Panc1 (cell line): ENCODE measurements around the gene HOXC9. TPM values are rescaled to one million over a fixed set of nuclear protein-coding genes. Genes with fewer than 3 reads are reported as not detected.

ENCODE experiments used
- ATAC-seq: fragments of 200-7000 bp; cut with Tn5 transposase; 2 replicates; pipeline ENCODE4 v1.9.1; 2020; ENCODE audit warnings: mild to moderate bottlenecking, moderate library complexity
- BruUV-seq: library from RNA; stranded (reverse); fragments of 400-500 nt; replicated peaks from 2 replicates; lab custom pipeline; 2021; lab: Mats Ljungman, UMichigan
- CTCF ChIA-PET: fragments of 300-600 bp; sonication (Branson Sonifier 250); formaldehyde crosslinking; loops from one replicate; lab custom pipeline; 2022; ENCODE audit warnings: antibody characterized with exemption; lab: Charles Lee
- POLR2A ChIA-PET: fragments of 300-600 bp; sonication (Branson Sonifier 250); formaldehyde crosslinking; loops from one replicate; lab custom pipeline; 2022; ENCODE audit warnings: antibody characterized with exemption; lab: Charles Lee
- DNase-seq: peaks from one replicate; pipeline ENCODE4 v3.0.0-alpha.2; 2010; ENCODE audit warnings: low read depth, low spot score
- H3K27ac ChIP-seq: 2 replicates; pipeline ENCODE4 v1.5.1; 2011; ENCODE audit warnings: mild to moderate bottlenecking, low read length, inconsistent platforms
- H3K27me3 ChIP-seq: fragments of 200-500 bp; sonication (Bioruptor generic); 2 replicates; pipeline ENCODE4 v1.6.0; 2014; ENCODE audit warnings: low read length, inconsistent platforms; ENCODE audit not compliant: control insufficient read depth, insufficient read depth
- H3K36me3 ChIP-seq: fragments of 200-500 bp; sonication (Bioruptor generic); 2 replicates; pipeline ENCODE4 v1.5.1; 2014; ENCODE audit warnings: inconsistent platforms, mild to moderate bottlenecking, low read length, moderate library complexity; ENCODE audit not compliant: control insufficient read depth, insufficient read depth
- H3K4me1 ChIP-seq: 2 replicates; pipeline ENCODE4 v1.5.1; 2011; ENCODE audit warnings: inconsistent platforms, mild to moderate bottlenecking, low read length, moderate library complexity; ENCODE audit not compliant: control insufficient read depth, insufficient read depth
- H3K4me3 ChIP-seq, 2 experiments: 2 replicates each; pipeline ENCODE4 v1.5.1; 2011 to 2012; ENCODE audit warnings: low read depth in 2 of 2, low read length in 2 of 2, mild to moderate bottlenecking in 2 of 2, inconsistent platforms in 1 of 2, moderate library complexity in 1 of 2
- H3K9me3 ChIP-seq: fragments of 200-500 bp; sonication (Bioruptor generic); 2 replicates; pipeline ENCODE4 v1.5.1; 2014; ENCODE audit warnings: low read depth, mild to moderate bottlenecking, inconsistent platforms, low read length, moderate library complexity; ENCODE audit not compliant: control insufficient read depth, insufficient read depth
- POLR2AphosphoS5 ChIP-seq: IDR thresholded peaks from 2 replicates; pipeline ENCODE4 v1.6.1; 2012; ENCODE audit warnings: mild to moderate bottlenecking, low read depth, low read length, moderate library complexity
- SIN3A ChIP-seq: IDR thresholded peaks from 2 replicates; pipeline ENCODE4 v1.6.1; 2012; ENCODE audit warnings: low read depth, mild to moderate bottlenecking, low read length, moderate library complexity, borderline replicate concordance; ENCODE audit not compliant: insufficient read depth
- TCF7L2 ChIP-seq: IDR thresholded peaks from 2 replicates; pipeline ENCODE4 v1.6.1; 2011; ENCODE audit warnings: mild to moderate bottlenecking, low read depth, low read length, inconsistent platforms
- in situ Hi-C: cut with HindIII; loops from 2 replicates; pipeline ENCODE4 v1.10.0; 2016; ENCODE audit warnings: low sequenced_read_pairs, low pct_unique_long_range_greater_than_20kb
- intact Hi-C: fragments of 100-400 bp; cut with micrococcal nuclease; formaldehyde crosslinking; loops from one replicate; pipeline ENCODE4 v1.10.0; 2022; ENCODE audit not compliant: unreplicated experiment
- total RNA-seq: library from RNA; stranded (reverse); gene quantifications from one replicate; pipeline ENCODE4 v1.2.1, GENCODE V29; 2021; ENCODE audit not compliant: unreplicated experiment
- TF ChIP-seq, protein P1 (sequence below): fragments of 450-650 bp; IDR thresholded peaks from 2 replicates; pipeline ENCODE4 v1.5.1; 2017; ENCODE audit warnings: mild to moderate bottlenecking
- TF ChIP-seq, protein P2 (sequence below), 2 experiments: IDR thresholded peaks; 2 replicates each; pipeline ENCODE4 v1.6.1; 2011 to 2012; ENCODE audit warnings: low read depth in 2 of 2, control low read depth in 1 of 2, low read length in 1 of 2, mild to moderate bottlenecking in 1 of 2, moderate library complexity in 1 of 2; ENCODE audit not compliant: insufficient read depth in 1 of 2

HOXC9 gene
- total RNA-seq, 1 experiment from 2014 or later = 37.2 TPM

DNA sequence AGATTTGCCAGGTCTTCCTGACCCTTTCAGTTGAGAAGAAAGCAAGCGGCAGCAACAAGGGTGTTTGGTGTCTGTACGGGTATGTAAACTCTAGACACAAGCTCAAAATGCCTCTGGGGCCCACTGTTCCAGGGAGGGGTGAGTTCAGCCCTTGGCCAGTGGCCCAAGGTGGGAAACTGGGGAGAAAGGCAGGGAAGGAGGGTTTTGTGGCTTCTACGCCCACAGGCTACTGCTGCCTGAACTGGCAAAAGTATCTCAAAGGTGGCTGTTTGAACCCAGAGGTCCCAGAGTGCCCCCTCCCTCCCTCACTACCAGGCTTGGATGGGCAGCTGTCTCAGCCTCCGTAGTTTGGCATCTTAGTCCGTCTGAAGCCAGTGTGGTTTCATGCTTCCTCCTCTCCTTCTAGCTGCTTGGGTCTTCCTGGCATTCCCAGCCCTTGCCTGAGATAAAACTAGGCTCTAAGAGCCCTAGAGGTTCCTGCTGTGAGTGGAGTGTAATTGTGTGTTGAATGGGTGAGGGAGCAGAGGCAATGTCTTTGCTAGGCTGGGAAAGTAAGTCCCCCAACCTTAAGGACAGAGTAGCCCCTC, 38.4 kb downstream of the HOXC9 start:
- Histone ChIP-seq H3K9me3 (no peaks in the 10 kb centered on the region), H3K36me3 (no peaks in the 10 kb centered on the region), H3K4me3 (no peak overlapping the region; a peak in 2 of 4 replicates), H3K4me1 (peaks cover 95% of the 10 kb centered on the region), H3K27ac (peak overlapping the region; percentile 81), H3K27me3 (no peaks in the 10 kb centered on the region)
- intact Hi-C loops (no loop called here), in situ Hi-C loops (no loop called here)
- no TSS peak for BruUV-seq
- ChIA-PET POLR2A (no interaction called here), CTCF (interaction anchor here (0.6 kb wide), 1 partner anchor 12 kb away, joined by 4 read pairs; no protein-coding TSS in a partner anchor)
- TF ChIP-seq, protein P1, sequence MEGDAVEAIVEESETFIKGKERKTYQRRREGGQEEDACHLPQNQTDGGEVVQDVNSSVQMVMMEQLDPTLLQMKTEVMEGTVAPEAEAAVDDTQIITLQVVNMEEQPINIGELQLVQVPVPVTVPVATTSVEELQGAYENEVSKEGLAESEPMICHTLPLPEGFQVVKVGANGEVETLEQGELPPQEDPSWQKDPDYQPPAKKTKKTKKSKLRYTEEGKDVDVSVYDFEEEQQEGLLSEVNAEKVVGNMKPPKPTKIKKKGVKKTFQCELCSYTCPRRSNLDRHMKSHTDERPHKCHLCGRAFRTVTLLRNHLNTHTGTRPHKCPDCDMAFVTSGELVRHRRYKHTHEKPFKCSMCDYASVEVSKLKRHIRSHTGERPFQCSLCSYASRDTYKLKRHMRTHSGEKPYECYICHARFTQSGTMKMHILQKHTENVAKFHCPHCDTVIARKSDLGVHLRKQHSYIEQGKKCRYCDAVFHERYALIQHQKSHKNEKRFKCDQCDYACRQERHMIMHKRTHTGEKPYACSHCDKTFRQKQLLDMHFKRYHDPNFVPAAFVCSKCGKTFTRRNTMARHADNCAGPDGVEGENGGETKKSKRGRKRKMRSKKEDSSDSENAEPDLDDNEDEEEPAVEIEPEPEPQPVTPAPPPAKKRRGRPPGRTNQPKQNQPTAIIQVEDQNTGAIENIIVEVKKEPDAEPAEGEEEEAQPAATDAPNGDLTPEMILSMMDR = no peak
- TF ChIP-seq, protein P2, sequence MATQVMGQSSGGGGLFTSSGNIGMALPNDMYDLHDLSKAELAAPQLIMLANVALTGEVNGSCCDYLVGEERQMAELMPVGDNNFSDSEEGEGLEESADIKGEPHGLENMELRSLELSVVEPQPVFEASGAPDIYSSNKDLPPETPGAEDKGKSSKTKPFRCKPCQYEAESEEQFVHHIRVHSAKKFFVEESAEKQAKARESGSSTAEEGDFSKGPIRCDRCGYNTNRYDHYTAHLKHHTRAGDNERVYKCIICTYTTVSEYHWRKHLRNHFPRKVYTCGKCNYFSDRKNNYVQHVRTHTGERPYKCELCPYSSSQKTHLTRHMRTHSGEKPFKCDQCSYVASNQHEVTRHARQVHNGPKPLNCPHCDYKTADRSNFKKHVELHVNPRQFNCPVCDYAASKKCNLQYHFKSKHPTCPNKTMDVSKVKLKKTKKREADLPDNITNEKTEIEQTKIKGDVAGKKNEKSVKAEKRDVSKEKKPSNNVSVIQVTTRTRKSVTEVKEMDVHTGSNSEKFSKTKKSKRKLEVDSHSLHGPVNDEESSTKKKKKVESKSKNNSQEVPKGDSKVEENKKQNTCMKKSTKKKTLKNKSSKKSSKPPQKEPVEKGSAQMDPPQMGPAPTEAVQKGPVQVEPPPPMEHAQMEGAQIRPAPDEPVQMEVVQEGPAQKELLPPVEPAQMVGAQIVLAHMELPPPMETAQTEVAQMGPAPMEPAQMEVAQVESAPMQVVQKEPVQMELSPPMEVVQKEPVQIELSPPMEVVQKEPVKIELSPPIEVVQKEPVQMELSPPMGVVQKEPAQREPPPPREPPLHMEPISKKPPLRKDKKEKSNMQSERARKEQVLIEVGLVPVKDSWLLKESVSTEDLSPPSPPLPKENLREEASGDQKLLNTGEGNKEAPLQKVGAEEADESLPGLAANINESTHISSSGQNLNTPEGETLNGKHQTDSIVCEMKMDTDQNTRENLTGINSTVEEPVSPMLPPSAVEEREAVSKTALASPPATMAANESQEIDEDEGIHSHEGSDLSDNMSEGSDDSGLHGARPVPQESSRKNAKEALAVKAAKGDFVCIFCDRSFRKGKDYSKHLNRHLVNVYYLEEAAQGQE (IDR thresholded peaks at IDR 0.05; ENCODE audit: insufficient read depth in 1 of 2, low read depth in 2 of 2, low read length in 1 of 2) = no peak
- no peak for TF ChIP-seq TCF7L2
- TF ChIP-seq POLR2AphosphoS5 = no peak; the same call in 1 of the 2 replicates
- TF ChIP-seq SIN3A = no peak
- DNase-seq (no peak), ATAC-seq (peak; percentile 3)

DNA sequence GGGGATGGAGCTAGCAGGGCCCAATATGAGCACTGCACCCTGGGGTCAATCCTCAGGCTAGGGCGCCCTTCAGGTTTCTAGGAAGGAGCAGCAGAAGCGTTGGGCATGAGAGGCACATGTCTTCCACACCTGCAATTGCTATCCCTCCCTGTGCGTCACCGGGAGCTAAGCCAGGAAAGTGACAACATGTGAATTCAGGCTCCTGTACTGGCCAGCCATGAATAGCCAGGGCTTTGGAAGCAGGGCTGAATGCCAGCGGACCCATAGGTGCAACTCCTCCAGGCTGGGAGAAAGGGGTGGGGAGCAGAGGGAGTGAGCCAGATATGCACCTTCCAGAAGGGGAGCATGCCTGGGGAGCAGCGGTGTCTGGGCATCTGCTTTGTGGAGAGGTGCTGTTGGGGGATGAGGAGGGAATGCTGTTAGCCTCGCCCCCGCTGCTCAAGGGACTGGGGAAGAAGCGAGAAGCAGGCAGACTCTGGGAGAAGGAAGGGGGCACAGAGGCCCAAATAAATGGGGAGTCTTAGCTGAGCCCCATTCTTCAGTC, 39.0 kb downstream of the HOXC9 start:
- in situ Hi-C loops = no loop called here
- no TSS peak for BruUV-seq
- ATAC-seq (peak; percentile 27), DNase-seq (no peak)
- Histone ChIP-seq H3K9me3 (no peaks in the 10 kb centered on the region), H3K27ac (peak overlapping the region; percentile 81), H3K4me3 (no peak overlapping the region), H3K4me1 (peaks cover 96% of the 10 kb centered on the region), H3K36me3 (no peaks in the 10 kb centered on the region), H3K27me3 (no peaks in the 10 kb centered on the region)
- intact Hi-C loops = no loop called here
- CTCF ChIA-PET = interaction anchor here (0.6 kb wide), 2 partner anchors 12 to 181 kb away, joined by 4 to 7 read pairs; no protein-coding TSS in a partner anchor
- POLR2A ChIA-PET = no interaction called here
- no peak for TF ChIP-seq TCF7L2
- no peak; the same call in 1 of the 2 replicates for TF ChIP-seq POLR2AphosphoS5
- no peak for TF ChIP-seq SIN3A
- TF ChIP-seq, protein P2 (IDR thresholded peaks at IDR 0.05; ENCODE audit: insufficient read depth in 1 of 2, low read depth in 2 of 2, low read length in 1 of 2) = no peak
- TF ChIP-seq, protein P1 = no peak
